Panc1 (cell line): ENCODE results near the gene H19. TPM values are rescaled to one million over a fixed set of nuclear protein-coding genes. Genes with fewer than 3 reads are reported as not detected.

Source experiments
- ATAC-seq: fragments of 200-7000 bp; cut with Tn5 transposase; 2 replicates; pipeline ENCODE4 v1.9.1; 2020; ENCODE audit warnings: mild to moderate bottlenecking, moderate library complexity
- BruUV-seq: library from RNA; stranded (reverse); fragments of 400-500 nt; replicated peaks from 2 replicates; lab custom pipeline; 2021; lab: Mats Ljungman, UMichigan
- CTCF ChIA-PET: fragments of 300-600 bp; sonication (Branson Sonifier 250); formaldehyde crosslinking; loops from one replicate; lab custom pipeline; 2022; ENCODE audit warnings: antibody characterized with exemption; lab: Charles Lee
- POLR2A ChIA-PET: fragments of 300-600 bp; sonication (Branson Sonifier 250); formaldehyde crosslinking; loops from one replicate; lab custom pipeline; 2022; ENCODE audit warnings: antibody characterized with exemption; lab: Charles Lee
- DNase-seq: peaks from one replicate; pipeline ENCODE4 v3.0.0-alpha.2; 2010; ENCODE audit warnings: low read depth, low spot score
- H3K27ac ChIP-seq: 2 replicates; pipeline ENCODE4 v1.5.1; 2011; ENCODE audit warnings: mild to moderate bottlenecking, low read length, inconsistent platforms
- H3K27me3 ChIP-seq: fragments of 200-500 bp; sonication (Bioruptor generic); 2 replicates; pipeline ENCODE4 v1.6.0; 2014; ENCODE audit warnings: low read length, inconsistent platforms; ENCODE audit not compliant: control insufficient read depth, insufficient read depth
- H3K36me3 ChIP-seq: fragments of 200-500 bp; sonication (Bioruptor generic); 2 replicates; pipeline ENCODE4 v1.5.1; 2014; ENCODE audit warnings: inconsistent platforms, mild to moderate bottlenecking, low read length, moderate library complexity; ENCODE audit not compliant: control insufficient read depth, insufficient read depth
- H3K4me1 ChIP-seq: 2 replicates; pipeline ENCODE4 v1.5.1; 2011; ENCODE audit warnings: inconsistent platforms, mild to moderate bottlenecking, low read length, moderate library complexity; ENCODE audit not compliant: control insufficient read depth, insufficient read depth
- H3K4me3 ChIP-seq, 2 experiments: 2 replicates each; pipeline ENCODE4 v1.5.1; 2011 to 2012; ENCODE audit warnings: low read depth in 2 of 2, low read length in 2 of 2, mild to moderate bottlenecking in 2 of 2, inconsistent platforms in 1 of 2, moderate library complexity in 1 of 2
- H3K9me3 ChIP-seq: fragments of 200-500 bp; sonication (Bioruptor generic); 2 replicates; pipeline ENCODE4 v1.5.1; 2014; ENCODE audit warnings: low read depth, mild to moderate bottlenecking, inconsistent platforms, low read length, moderate library complexity; ENCODE audit not compliant: control insufficient read depth, insufficient read depth
- POLR2AphosphoS5 ChIP-seq: IDR thresholded peaks from 2 replicates; pipeline ENCODE4 v1.6.1; 2012; ENCODE audit warnings: mild to moderate bottlenecking, low read depth, low read length, moderate library complexity
- SIN3A ChIP-seq: IDR thresholded peaks from 2 replicates; pipeline ENCODE4 v1.6.1; 2012; ENCODE audit warnings: low read depth, mild to moderate bottlenecking, low read length, moderate library complexity, borderline replicate concordance; ENCODE audit not compliant: insufficient read depth
- TCF7L2 ChIP-seq: IDR thresholded peaks from 2 replicates; pipeline ENCODE4 v1.6.1; 2011; ENCODE audit warnings: mild to moderate bottlenecking, low read depth, low read length, inconsistent platforms
- in situ Hi-C: cut with HindIII; loops from 2 replicates; pipeline ENCODE4 v1.10.0; 2016; ENCODE audit warnings: low sequenced_read_pairs, low pct_unique_long_range_greater_than_20kb
- intact Hi-C: fragments of 100-400 bp; cut with micrococcal nuclease; formaldehyde crosslinking; loops from one replicate; pipeline ENCODE4 v1.10.0; 2022; ENCODE audit not compliant: unreplicated experiment
- total RNA-seq: library from RNA; stranded (reverse); gene quantifications from one replicate; pipeline ENCODE4 v1.2.1, GENCODE V29; 2021; ENCODE audit not compliant: unreplicated experiment
- TF ChIP-seq, protein P1 (sequence below), 2 experiments: IDR thresholded peaks; 2 replicates each; pipeline ENCODE4 v1.6.1; 2011 to 2012; ENCODE audit warnings: low read depth in 2 of 2, control low read depth in 1 of 2, low read length in 1 of 2, mild to moderate bottlenecking in 1 of 2, moderate library complexity in 1 of 2; ENCODE audit not compliant: insufficient read depth in 1 of 2
- TF ChIP-seq, protein P2 (sequence below): fragments of 450-650 bp; IDR thresholded peaks from 2 replicates; pipeline ENCODE4 v1.5.1; 2017; ENCODE audit warnings: mild to moderate bottlenecking

The H19 gene
- total RNA-seq, 1 experiment from 2014 or later: 1,268 TPM

DNA sequence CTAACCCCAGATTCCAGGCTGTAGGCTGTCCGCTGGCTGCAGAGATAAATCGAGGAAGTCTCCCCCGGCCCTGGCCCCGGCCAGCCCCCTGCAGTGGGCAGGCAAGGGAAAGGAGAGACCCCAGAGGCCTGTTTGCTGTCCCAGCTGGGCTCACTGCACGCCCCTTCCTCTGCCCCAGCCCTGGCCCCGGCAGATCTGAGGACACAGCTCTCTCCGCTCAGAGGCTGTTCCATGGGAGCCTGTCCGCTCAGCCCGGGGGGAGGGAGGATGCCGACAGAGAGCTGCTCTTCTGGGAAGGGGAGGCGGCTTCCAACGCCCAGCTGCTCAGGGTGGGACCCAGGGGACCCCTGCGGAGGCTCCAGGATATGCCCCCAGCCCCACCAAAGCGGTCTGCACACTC, 37.7 kb upstream of the H19 start:
- no peaks in the 10 kb centered on the region for H3K36me3 ChIP-seq
- POLR2A ChIA-PET: no interaction called here
- DNase-seq (no peak), ATAC-seq (no peak)
- H3K27ac ChIP-seq: no peak overlapping the region
- no peaks in the 10 kb centered on the region for H3K27me3 ChIP-seq
- no peak overlapping the region for H3K4me3 ChIP-seq
- intact Hi-C loops (no loop called here), in situ Hi-C loops (no loop called here)
- CTCF ChIA-PET: interaction anchor here (1.0 to 7.8 kb wide), 5 partner anchors 8 to 342 kb away, joined by 4 to 236 read pairs (median 5); no protein-coding TSS in a partner anchor
- no TSS peak for BruUV-seq
- no peaks in the 10 kb centered on the region for H3K4me1 ChIP-seq
- TF ChIP-seq, protein P1, sequence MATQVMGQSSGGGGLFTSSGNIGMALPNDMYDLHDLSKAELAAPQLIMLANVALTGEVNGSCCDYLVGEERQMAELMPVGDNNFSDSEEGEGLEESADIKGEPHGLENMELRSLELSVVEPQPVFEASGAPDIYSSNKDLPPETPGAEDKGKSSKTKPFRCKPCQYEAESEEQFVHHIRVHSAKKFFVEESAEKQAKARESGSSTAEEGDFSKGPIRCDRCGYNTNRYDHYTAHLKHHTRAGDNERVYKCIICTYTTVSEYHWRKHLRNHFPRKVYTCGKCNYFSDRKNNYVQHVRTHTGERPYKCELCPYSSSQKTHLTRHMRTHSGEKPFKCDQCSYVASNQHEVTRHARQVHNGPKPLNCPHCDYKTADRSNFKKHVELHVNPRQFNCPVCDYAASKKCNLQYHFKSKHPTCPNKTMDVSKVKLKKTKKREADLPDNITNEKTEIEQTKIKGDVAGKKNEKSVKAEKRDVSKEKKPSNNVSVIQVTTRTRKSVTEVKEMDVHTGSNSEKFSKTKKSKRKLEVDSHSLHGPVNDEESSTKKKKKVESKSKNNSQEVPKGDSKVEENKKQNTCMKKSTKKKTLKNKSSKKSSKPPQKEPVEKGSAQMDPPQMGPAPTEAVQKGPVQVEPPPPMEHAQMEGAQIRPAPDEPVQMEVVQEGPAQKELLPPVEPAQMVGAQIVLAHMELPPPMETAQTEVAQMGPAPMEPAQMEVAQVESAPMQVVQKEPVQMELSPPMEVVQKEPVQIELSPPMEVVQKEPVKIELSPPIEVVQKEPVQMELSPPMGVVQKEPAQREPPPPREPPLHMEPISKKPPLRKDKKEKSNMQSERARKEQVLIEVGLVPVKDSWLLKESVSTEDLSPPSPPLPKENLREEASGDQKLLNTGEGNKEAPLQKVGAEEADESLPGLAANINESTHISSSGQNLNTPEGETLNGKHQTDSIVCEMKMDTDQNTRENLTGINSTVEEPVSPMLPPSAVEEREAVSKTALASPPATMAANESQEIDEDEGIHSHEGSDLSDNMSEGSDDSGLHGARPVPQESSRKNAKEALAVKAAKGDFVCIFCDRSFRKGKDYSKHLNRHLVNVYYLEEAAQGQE (IDR thresholded peaks at IDR 0.05; ENCODE audit: insufficient read depth in 1 of 2, low read depth in 2 of 2, low read length in 1 of 2): no peak
- TF ChIP-seq TCF7L2 (no peak), SIN3A (no peak), POLR2AphosphoS5 (no peak)
- TF ChIP-seq, protein P2, sequence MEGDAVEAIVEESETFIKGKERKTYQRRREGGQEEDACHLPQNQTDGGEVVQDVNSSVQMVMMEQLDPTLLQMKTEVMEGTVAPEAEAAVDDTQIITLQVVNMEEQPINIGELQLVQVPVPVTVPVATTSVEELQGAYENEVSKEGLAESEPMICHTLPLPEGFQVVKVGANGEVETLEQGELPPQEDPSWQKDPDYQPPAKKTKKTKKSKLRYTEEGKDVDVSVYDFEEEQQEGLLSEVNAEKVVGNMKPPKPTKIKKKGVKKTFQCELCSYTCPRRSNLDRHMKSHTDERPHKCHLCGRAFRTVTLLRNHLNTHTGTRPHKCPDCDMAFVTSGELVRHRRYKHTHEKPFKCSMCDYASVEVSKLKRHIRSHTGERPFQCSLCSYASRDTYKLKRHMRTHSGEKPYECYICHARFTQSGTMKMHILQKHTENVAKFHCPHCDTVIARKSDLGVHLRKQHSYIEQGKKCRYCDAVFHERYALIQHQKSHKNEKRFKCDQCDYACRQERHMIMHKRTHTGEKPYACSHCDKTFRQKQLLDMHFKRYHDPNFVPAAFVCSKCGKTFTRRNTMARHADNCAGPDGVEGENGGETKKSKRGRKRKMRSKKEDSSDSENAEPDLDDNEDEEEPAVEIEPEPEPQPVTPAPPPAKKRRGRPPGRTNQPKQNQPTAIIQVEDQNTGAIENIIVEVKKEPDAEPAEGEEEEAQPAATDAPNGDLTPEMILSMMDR: no peak
- H3K9me3 ChIP-seq: no peaks in the 10 kb centered on the region

DNA sequence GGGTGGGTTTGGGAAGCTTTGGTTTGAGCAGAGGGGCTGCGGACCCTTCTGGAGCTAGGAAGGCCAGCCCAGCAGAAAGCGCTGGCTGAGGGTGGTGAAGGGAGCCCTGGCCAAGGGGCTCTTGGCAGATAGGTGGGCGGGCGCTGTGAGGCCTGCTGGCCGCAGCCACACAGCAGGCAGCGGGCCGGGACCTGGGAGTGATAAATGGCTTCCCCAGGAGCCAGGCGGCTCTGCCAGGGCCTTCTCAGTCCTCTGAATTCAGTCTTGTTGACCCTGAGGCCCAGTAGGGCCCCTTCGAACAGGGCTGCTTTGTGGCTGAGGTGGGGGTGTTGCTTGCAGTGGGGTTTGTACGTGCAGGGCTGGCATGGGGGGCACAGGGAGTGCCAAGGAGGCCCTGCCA, 33.4 kb upstream of the H19 start:
- no peak overlapping the region for H3K27ac ChIP-seq
- H3K36me3 ChIP-seq: no peaks in the 10 kb centered on the region
- no TSS peak for BruUV-seq
- no peaks in the 10 kb centered on the region for H3K27me3 ChIP-seq
- DNase-seq (no peak), ATAC-seq (no peak)
- in situ Hi-C loops (no loop called here), intact Hi-C loops (no loop called here)
- ChIA-PET CTCF (interaction anchor here (4.8 kb wide), 1 partner anchor 120 kb away, joined by 49 read pairs; no protein-coding TSS in a partner anchor), POLR2A (interaction anchor here (0.7 kb wide), 1 partner anchor 12 kb away, joined by 3 read pairs; no protein-coding TSS in a partner anchor)
- TF ChIP-seq SIN3A (no peak), TCF7L2 (no peak), POLR2AphosphoS5 (no peak)
- TF ChIP-seq, protein P2: no peak
- TF ChIP-seq, protein P1 (IDR thresholded peaks at IDR 0.05; ENCODE audit: insufficient read depth in 1 of 2, low read depth in 2 of 2, low read length in 1 of 2): no peak
- no peaks in the 10 kb centered on the region for H3K4me1 ChIP-seq
- H3K9me3 ChIP-seq: no peaks in the 10 kb centered on the region
- H3K4me3 ChIP-seq: no peak overlapping the region
